HL-60 (cell line): ENCODE measurements around the gene CFLAR.

Experiments used
- CTCF ChIP-seq: IDR thresholded peaks from one replicate; pipeline ENCODE4 v1.5.1; 2011; ENCODE audit warnings: low read length, control low read depth, inconsistent platforms; ENCODE audit not compliant: insufficient read depth
- POLR2AphosphoS5 ChIP-seq: IDR thresholded peaks from 2 replicates; pipeline ENCODE4 v1.6.1; 2012; ENCODE audit warnings: low read depth
- REST ChIP-seq: IDR thresholded peaks from 2 replicates; pipeline ENCODE4 v1.6.1; 2012; ENCODE audit warnings: low read depth; ENCODE audit not compliant: insufficient replicate concordance
- SPI1 ChIP-seq: IDR thresholded peaks from 2 replicates; pipeline ENCODE4 v1.6.1; 2012; ENCODE audit warnings: low read depth, mild to moderate bottlenecking, borderline replicate concordance

DNA sequence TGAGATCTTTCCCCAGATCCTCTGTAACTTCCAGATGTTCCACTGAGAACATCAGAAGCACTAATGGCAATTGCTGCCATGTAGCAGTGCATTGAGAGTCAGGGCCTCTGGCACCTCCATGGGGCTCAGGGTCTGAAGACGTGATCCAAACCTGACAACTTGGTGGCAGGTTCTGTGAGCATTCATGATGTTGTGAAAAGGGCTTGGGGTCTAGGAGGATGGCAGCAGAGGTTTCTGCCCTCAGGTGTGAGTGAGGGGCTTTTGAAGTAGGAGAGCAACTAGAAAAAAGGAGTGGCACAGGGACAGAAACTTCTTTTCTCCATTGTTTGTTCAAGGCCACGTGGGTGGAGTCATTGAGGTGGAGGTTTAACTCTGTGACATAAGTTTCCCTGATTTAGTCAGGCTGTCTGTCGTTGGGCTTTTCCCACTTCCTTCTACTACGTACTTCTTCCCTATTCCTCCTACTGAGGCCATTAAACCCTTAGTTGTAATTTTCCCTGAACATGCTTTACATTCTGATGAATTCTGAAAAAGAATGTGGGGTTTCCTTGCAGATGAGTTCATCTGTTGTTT lies 13.1 kb downstream of the CFLAR start:
- TF ChIP-seq CTCF (no peak), REST (no peak), POLR2AphosphoS5 (no peak), SPI1 (peak; percentile 56; the same call in 1 of the 2 replicates)
